ENCODE data around the gene IBA57.

Gene IBA57

GRCh38 chr1:228165372-228166169 lies at the start of gene IBA57:
TSS of gene IBA57 (plus strand) at chr1:228165804. CDS start at chr1:228165817, 13 bp downstream.
- TF ChIP-seq CTCF (IDR thresholded peaks at IDR 0.05; ENCODE audit: low read depth, low read length) = peak; percentile 60
- DNase-seq (ENCODE audit: low read depth in 2 of 2) = peak; percentile 99 to 100
- H3K4me3 ChIP-seq (replicated peaks in 1 of 2; ENCODE audit: low read depth in 2 of 2, low read length in 2 of 2) = peak within 1 kb of the TSS; percentile 75 to 76

- no peak for DNase-seq (ENCODE audit: low read depth in 2 of 2)
- no peak overlapping the region for H3K4me3 ChIP-seq (replicated peaks in 1 of 2; ENCODE audit: low read depth in 2 of 2, low read length in 2 of 2)
- no peak for TF ChIP-seq CTCF (IDR thresholded peaks at IDR 0.05; ENCODE audit: low read depth, low read length)
Measured at GRCh38 chr1:228117335-228117734, 48.3 kb upstream of the IBA57 start.

- H3K4me3 ChIP-seq (replicated peaks in 1 of 2; ENCODE audit: low read depth in 2 of 2, low read length in 2 of 2) = no peak overlapping the region
- TF ChIP-seq CTCF (IDR thresholded peaks at IDR 0.05; ENCODE audit: low read depth, low read length) = no peak
- DNase-seq (ENCODE audit: low read depth in 2 of 2) = no peak
Measured at GRCh38 chr1:228118040-228118439, 47.6 kb upstream of the IBA57 start.

GRCh38 chr1:228120351-228120750 lies 45.3 kb upstream of the IBA57 start:
- TF ChIP-seq CTCF (IDR thresholded peaks at IDR 0.05; ENCODE audit: low read depth, low read length) = no peak
- H3K4me3 ChIP-seq (replicated peaks in 1 of 2; ENCODE audit: low read depth in 2 of 2, low read length in 2 of 2) = no peak overlapping the region
- no peak for DNase-seq (ENCODE audit: low read depth in 2 of 2)

- TF ChIP-seq CTCF (IDR thresholded peaks at IDR 0.05; ENCODE audit: low read depth, low read length) = no peak
- peak in 1 of 2 donors; percentile 41 for DNase-seq (ENCODE audit: low read depth in 2 of 2)
- H3K4me3 ChIP-seq (replicated peaks in 1 of 2; ENCODE audit: low read depth in 2 of 2, low read length in 2 of 2) = no peak overlapping the region
Measured at GRCh38 chr1:228120857-228121489, 44.6 kb upstream of the IBA57 start.

GRCh38 chr1:228122921-228123441 lies 42.6 kb upstream of the IBA57 start:
- DNase-seq (ENCODE audit: low read depth in 2 of 2) = no peak
- TF ChIP-seq CTCF (IDR thresholded peaks at IDR 0.05; ENCODE audit: low read depth, low read length) = no peak
- H3K4me3 ChIP-seq (replicated peaks in 1 of 2; ENCODE audit: low read depth in 2 of 2, low read length in 2 of 2) = no peak overlapping the region
